ENCODE measurements around the gene SSBP3.

Gene SSBP3

DNA sequence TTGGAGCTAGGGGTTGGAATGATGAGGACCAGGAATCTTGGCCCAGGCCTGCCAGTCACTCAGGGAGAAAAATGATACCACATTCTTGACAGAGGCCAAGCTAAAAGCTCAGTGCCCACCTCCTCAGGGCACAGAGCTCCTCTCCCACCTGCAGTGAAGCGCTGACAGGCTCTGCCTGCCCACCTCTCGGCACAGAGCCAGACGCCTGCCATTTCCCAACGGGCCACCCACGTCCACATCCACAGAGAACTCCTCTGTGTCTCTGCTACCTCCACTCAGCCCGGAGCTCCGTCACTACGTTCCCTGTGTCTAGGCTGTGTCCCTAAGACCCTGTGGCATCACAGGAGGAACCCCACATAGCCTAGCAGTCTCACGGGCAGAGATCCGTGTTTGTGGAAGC lies 145.4 kb downstream of the SSBP3 start:
- Histone ChIP-seq H3K27me3 (ENCODE audit: insufficient read depth, insufficient read length) (no peaks in the 10 kb centered on the region), H3K9me3 (ENCODE audit: insufficient read depth, low read length) (no peaks in the 10 kb centered on the region), H3K36me3 (ENCODE audit: insufficient read depth, insufficient read length, low read length) (peaks cover 69% of the 10 kb centered on the region), H3K4me3 (ENCODE audit: insufficient read length, low read depth) (no peak overlapping the region), H3K9ac (ENCODE audit: insufficient read length, low read depth) (no peak overlapping the region), H3K4me1 (ENCODE audit: insufficient read depth, insufficient read length) (peaks cover 26% of the 10 kb centered on the region)
- no peak for DNase-seq (ENCODE audit: low read depth, low spot score)
- TF ChIP-seq ZNF274 (IDR thresholded peaks at IDR 0.05; ENCODE audit: low read depth, low read length) (no peak), SUZ12 (IDR thresholded peaks at IDR 0.05; ENCODE audit: extremely low read depth, insufficient read depth, insufficient read length) (no peak), YY1 (IDR thresholded peaks at IDR 0.05; ENCODE audit: insufficient read depth, insufficient read length) (no peak)

DNA sequence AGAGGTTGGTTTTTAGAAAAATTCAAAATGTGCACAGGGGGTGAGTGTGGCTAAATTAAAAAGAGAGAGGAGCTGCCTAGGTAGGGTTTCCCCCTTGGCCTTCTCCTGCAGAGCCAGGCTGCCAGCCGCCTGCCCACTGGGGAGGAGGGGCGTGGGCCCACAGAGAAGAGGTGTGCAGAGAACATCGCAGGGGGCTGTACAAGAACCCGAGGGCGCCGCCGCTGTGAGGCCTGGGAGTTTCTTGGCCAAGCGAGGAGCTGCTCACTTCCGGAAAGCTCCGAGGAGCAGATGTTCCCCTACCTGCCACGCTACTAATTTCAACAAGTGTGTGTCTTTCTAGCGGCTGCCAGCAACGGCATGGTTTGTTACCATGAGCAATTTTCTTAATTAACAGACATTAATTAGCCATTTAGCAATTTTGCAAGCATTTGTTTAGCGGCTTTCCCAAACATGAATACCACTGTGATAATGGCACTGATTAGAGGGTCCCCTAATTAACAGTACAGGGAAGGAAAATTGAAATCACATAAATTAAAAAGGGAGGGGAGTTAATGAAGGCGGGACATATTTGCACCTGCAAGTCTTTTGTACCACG lies 146.6 kb downstream of the SSBP3 start:
- Histone ChIP-seq H3K9me3 (ENCODE audit: insufficient read depth, low read length) (no peaks in the 10 kb centered on the region), H3K36me3 (ENCODE audit: insufficient read depth, insufficient read length, low read length) (peaks cover 62% of the 10 kb centered on the region), H3K4me3 (ENCODE audit: insufficient read length, low read depth) (no peak overlapping the region), H3K27me3 (ENCODE audit: insufficient read depth, insufficient read length) (no peaks in the 10 kb centered on the region), H3K4me1 (ENCODE audit: insufficient read depth, insufficient read length) (peaks cover 30% of the 10 kb centered on the region), H3K9ac (ENCODE audit: insufficient read length, low read depth) (no peak overlapping the region)
- TF ChIP-seq ZNF274 (IDR thresholded peaks at IDR 0.05; ENCODE audit: low read depth, low read length) (no peak), SUZ12 (IDR thresholded peaks at IDR 0.05; ENCODE audit: extremely low read depth, insufficient read depth, insufficient read length) (no peak), YY1 (IDR thresholded peaks at IDR 0.05; ENCODE audit: insufficient read depth, insufficient read length) (no peak)
- no peak for DNase-seq (ENCODE audit: low read depth, low spot score)

DNA sequence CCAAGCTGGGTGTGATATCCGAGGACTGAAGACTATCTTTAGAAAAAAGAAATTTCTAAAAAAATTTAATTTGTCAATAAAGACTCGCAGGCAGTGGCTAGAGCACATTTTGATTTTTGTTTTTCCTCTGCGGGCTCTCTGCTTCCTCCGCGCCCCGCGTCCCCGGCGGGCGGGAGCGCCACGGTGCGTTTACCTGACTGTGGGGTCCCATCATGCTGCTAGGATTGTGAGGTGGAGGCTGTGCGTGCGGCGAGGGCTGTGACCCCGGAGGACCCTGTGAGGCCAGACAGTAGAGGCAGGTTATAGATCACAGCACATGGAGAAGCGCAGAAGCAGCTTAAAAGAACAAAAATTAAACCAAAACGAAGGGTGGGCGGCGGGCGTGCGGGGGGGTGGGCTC lies 148.3 kb downstream of the SSBP3 start:
- peaks cover 31% of the 10 kb centered on the region for H3K4me1 ChIP-seq (ENCODE audit: insufficient read depth, insufficient read length)
- H3K27me3 ChIP-seq (ENCODE audit: insufficient read depth, insufficient read length): no peaks in the 10 kb centered on the region
- no peak for DNase-seq (ENCODE audit: low read depth, low spot score)
- no peak overlapping the region for H3K9ac ChIP-seq (ENCODE audit: insufficient read length, low read depth)
- H3K9me3 ChIP-seq (ENCODE audit: insufficient read depth, low read length): no peaks in the 10 kb centered on the region
- no peak for TF ChIP-seq SUZ12 (IDR thresholded peaks at IDR 0.05; ENCODE audit: extremely low read depth, insufficient read depth, insufficient read length)
- no peak for TF ChIP-seq ZNF274 (IDR thresholded peaks at IDR 0.05; ENCODE audit: low read depth, low read length)
- TF ChIP-seq YY1 (IDR thresholded peaks at IDR 0.05; ENCODE audit: insufficient read depth, insufficient read length): no peak
- peaks cover 45% of the 10 kb centered on the region for H3K36me3 ChIP-seq (ENCODE audit: insufficient read depth, insufficient read length, low read length)
- H3K4me3 ChIP-seq (ENCODE audit: insufficient read length, low read depth): no peak overlapping the region

DNA sequence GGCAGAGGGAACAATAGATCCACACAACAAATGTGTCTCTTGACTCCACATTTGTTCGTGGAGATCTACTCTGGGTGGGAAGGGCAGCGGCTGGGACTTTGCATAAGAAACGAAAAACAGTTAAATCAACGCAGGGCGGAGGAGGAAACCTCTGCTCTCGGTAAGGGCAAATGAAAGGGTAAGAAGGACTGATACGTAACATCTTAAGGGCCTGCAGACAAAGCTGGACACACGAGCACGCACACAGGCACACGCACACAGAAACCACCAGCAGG lies 148.9 kb downstream of the SSBP3 start:
- Histone ChIP-seq H3K27me3 (ENCODE audit: insufficient read depth, insufficient read length) (no peaks in the 10 kb centered on the region), H3K9me3 (ENCODE audit: insufficient read depth, low read length) (no peaks in the 10 kb centered on the region), H3K4me1 (ENCODE audit: insufficient read depth, insufficient read length) (peaks cover 35% of the 10 kb centered on the region), H3K36me3 (ENCODE audit: insufficient read depth, insufficient read length, low read length) (peaks cover 45% of the 10 kb centered on the region), H3K9ac (ENCODE audit: insufficient read length, low read depth) (peak overlapping the region; percentile 12), H3K4me3 (ENCODE audit: insufficient read length, low read depth) (no peak overlapping the region)
- no peak for DNase-seq (ENCODE audit: low read depth, low spot score)
- TF ChIP-seq YY1 (IDR thresholded peaks at IDR 0.05; ENCODE audit: insufficient read depth, insufficient read length) (no peak), SUZ12 (IDR thresholded peaks at IDR 0.05; ENCODE audit: extremely low read depth, insufficient read depth, insufficient read length) (no peak), ZNF274 (IDR thresholded peaks at IDR 0.05; ENCODE audit: low read depth, low read length) (no peak)

DNA sequence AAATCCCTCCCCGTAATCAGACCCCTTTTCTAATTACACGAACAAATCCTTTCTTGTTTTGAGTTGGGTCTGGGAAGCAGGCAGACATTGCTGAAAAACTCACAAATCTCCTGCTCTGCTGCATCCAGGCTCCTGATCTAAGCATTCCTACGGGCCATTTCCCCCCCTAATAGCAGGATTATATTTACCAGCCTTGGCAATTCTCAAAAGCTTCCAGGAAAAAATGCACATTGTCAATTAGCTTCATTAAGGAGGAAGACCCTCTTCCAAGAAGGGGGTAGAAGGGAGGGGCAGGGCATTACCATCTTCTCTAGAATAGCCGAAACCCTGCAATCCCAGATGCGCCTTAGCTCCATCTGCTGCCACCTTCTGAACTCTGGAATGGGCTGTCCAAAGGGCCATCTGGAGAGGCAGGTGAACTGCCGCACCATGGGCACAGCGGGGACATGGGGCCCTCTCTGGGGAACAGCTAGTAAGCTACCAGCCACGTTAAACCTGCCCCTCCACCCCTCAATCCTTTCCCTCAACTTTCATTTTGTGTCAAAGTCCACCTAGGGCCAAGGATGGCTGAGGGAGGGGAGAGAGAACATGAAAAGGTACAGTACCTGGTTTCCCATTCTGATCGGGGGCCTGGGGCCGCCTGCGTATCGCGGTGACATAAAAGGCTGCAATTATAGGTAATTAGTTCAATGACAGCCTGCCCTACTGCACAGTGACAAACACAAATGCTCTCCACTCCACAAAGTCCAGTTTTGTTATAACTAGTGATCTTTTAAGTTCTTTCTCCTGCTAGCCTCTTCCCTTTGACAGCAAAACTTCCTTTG lies 149.5 kb downstream of the SSBP3 start:
- peak overlapping the region; percentile 14 for H3K9ac ChIP-seq (ENCODE audit: insufficient read length, low read depth)
- DNase-seq (ENCODE audit: low read depth, low spot score): no peak

DNA sequence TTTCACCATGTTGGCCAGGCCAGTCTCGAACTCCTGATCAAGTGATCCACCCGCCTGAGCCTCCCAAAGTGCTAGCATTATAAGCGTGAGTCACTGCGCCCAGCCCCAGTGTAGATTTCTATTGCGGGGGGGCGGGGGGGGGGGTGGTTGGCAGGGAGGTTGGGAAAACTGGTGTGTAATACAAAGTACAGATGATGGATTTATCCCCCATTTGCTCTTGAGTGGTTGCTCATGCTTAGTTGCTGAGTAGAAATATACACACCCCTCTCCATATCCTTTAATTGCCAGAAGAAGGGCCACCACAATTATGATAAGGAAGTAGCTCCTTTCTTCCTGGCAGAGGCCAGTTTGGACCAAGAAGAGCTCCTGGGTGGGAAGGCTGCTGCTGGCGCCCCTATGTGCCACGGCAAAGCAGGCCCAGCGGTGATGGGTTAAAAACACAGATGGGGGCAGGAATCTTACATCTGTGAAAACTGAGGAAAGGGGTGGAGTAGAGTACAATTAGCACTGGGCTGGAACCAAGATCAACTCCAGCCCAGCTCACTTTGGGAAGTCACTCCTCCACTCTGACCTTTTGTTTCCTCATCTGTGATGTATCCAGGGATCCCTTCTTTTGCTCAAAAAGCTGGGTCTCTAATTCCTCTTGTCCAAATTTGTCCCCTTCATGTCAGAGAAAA lies 151.0 kb downstream of the SSBP3 start:
- Histone ChIP-seq H3K27me3 (ENCODE audit: insufficient read depth, insufficient read length) (no peaks in the 10 kb centered on the region), H3K9ac (ENCODE audit: insufficient read length, low read depth) (peak overlapping the region; percentile 11), H3K4me1 (ENCODE audit: insufficient read depth, insufficient read length) (peaks cover 35% of the 10 kb centered on the region), H3K36me3 (ENCODE audit: insufficient read depth, insufficient read length, low read length) (peaks cover 43% of the 10 kb centered on the region), H3K9me3 (ENCODE audit: insufficient read depth, low read length) (no peaks in the 10 kb centered on the region), H3K4me3 (ENCODE audit: insufficient read length, low read depth) (no peak overlapping the region)
- no peak for TF ChIP-seq ZNF274 (IDR thresholded peaks at IDR 0.05; ENCODE audit: low read depth, low read length)
- TF ChIP-seq SUZ12 (IDR thresholded peaks at IDR 0.05; ENCODE audit: extremely low read depth, insufficient read depth, insufficient read length): no peak
- no peak for TF ChIP-seq YY1 (IDR thresholded peaks at IDR 0.05; ENCODE audit: insufficient read depth, insufficient read length)
- no peak for DNase-seq (ENCODE audit: low read depth, low spot score)

More for the DNA sequence above, 149.5 kb downstream of the SSBP3 start:
- TF ChIP-seq ZNF274 (IDR thresholded peaks at IDR 0.05; ENCODE audit: low read depth, low read length) (no peak), YY1 (IDR thresholded peaks at IDR 0.05; ENCODE audit: insufficient read depth, insufficient read length) (no peak), SUZ12 (IDR thresholded peaks at IDR 0.05; ENCODE audit: extremely low read depth, insufficient read depth, insufficient read length) (no peak)
- Histone ChIP-seq H3K4me1 (ENCODE audit: insufficient read depth, insufficient read length) (peaks cover 35% of the 10 kb centered on the region), H3K36me3 (ENCODE audit: insufficient read depth, insufficient read length, low read length) (peaks cover 45% of the 10 kb centered on the region), H3K27me3 (ENCODE audit: insufficient read depth, insufficient read length) (no peaks in the 10 kb centered on the region), H3K9me3 (ENCODE audit: insufficient read depth, low read length) (no peaks in the 10 kb centered on the region), H3K4me3 (ENCODE audit: insufficient read length, low read depth) (no peak overlapping the region)

DNA sequence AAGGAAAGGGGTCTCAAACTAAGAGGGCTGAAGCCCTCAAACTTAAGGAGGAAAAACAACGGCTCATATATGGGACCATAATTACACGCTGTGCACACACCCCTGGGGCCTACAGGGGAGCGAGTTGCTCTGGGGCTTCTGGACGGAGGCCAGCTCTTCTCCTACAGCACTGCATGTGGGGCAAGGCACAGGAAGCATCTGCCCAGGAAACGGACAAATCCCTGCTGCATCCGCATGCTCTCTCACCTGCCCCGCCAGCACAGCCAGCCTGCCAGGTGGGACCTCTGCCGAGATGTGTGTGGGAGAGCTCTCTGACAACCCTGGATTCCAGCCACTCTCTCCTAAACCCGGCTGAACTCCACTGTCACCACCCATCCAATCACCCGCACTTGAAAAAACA lies 152.1 kb downstream of the SSBP3 start:
- no peak for DNase-seq (ENCODE audit: low read depth, low spot score)
- no peak for TF ChIP-seq SUZ12 (IDR thresholded peaks at IDR 0.05; ENCODE audit: extremely low read depth, insufficient read depth, insufficient read length)
- no peak for TF ChIP-seq YY1 (IDR thresholded peaks at IDR 0.05; ENCODE audit: insufficient read depth, insufficient read length)
- no peak for TF ChIP-seq ZNF274 (IDR thresholded peaks at IDR 0.05; ENCODE audit: low read depth, low read length)
- Histone ChIP-seq H3K9me3 (ENCODE audit: insufficient read depth, low read length) (no peaks in the 10 kb centered on the region), H3K9ac (ENCODE audit: insufficient read length, low read depth) (no peak overlapping the region), H3K4me1 (ENCODE audit: insufficient read depth, insufficient read length) (peaks cover 37% of the 10 kb centered on the region), H3K27me3 (ENCODE audit: insufficient read depth, insufficient read length) (no peaks in the 10 kb centered on the region), H3K36me3 (ENCODE audit: insufficient read depth, insufficient read length, low read length) (peaks cover 42% of the 10 kb centered on the region), H3K4me3 (ENCODE audit: insufficient read length, low read depth) (no peak overlapping the region)
